NCI-H2196 (cell line): ENCODE data around the gene CDH6.

Source experiments
- DNase-seq: peaks from one replicate; lab custom pipeline; 2025; ENCODE audit not compliant: unreplicated experiment; lab: John Stamatoyannopoulos, UW

Gene CDH6

GRCh38 chr5:31365776-31366175 lies 172.3 kb downstream of the CDH6 start:
- DNase-seq, result no peak

DNA sequence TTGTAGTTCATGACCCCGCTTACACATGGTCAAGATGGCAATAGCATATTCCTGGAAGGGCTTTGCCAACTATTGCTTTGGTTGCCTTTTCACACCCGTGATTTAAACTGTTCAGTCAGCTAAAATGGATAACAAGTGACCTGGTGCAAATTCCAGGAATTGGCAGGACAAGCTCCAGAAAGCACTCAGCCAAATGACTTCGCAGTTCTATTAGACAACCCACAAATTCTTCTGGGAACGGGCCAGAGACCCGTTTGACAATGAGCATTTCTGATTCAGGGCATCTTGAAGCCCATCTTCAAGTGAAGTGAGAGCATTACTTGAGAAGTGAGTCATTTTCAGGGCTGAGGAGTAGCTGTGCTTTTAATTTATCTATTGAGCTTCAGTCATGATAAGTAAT lies 173.5 kb downstream of the CDH6 start:
- DNase-seq, result no peak

DNA sequence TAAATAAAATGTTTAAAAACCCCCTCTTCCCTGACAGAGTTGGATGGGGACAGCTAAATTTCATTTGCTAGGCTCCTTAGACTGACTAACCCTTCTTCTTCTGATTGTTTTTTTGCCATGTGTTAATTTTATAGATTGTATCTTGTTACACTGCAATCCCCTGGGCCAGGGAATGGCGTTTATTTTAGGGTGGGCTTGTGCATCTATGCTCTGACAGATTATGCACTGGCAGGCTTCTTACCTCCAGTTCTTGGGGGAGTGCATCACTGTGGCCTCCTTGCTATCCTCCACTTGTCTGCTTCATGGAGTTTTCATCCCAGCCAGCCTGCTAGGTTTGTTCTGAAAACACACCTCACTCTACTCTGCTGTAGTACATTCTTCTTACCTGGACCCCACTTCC lies 178.6 kb downstream of the CDH6 start:
- DNase-seq, result no peak

- no peak for DNase-seq
Observed at GRCh38 chr5:31375999-31376720, 182.7 kb downstream of the CDH6 start.

DNA sequence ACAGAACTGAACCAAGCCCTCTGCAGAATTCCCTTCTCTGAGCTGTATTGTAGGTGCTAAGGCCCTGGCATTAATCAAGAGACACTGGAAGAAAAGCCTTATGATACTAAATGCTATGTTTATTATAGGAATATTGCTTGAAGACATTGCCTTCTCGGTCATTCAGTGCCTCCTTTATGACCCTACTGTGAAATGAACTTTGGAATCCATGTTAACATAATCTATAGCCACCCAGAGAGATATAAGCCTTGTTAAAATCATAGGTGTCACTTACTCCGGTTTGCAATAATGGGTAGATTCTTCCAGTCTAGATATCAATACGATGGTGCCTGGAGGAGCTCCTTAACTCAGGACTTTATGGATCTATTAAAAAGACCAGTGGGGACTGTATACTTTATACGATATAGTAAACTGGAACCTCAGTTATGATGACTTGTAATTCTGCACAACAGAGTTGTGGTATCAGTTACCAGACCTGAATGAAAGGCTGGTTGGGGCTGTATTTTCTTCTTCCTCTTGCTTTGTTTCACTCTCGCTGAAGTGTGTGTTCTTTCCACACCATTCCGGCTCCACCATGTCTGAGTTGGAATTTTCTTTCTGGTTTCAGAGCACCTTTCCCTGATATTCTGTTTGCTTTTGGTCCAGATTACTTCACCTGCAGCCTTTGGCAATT lies 183.9 kb downstream of the CDH6 start:
- no peak for DNase-seq

DNA sequence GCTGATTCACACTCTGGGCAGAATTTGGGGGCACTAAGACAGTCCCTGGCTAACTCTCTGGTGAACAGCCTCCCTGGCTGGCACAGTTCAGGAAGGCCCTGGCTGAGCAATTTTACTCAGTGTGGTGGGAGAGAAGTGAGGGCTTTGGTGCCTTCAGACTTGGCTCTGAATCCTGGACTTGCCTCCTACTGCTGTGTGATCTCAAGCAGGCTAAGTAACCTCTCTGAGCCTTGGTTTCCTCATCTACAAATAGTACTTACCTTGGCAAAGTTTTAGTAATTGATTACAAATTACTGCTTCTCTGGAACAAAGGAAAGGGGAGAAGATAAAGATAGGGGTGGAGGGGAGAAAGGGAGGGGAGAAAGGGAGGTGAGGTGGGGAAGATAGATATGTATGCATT lies 184.7 kb downstream of the CDH6 start:
- no peak for DNase-seq
